DOHH2 (cell line): Measurements from ENCODE around the gene PSMD8.

Source experiments
- CTCF ChIP-seq: fragments of 200-600 bp; sonication (generic); IDR thresholded peaks from one replicate; pipeline ENCODE4 v1.5.1; 2014; ENCODE audit warnings: antibody characterized with exemption, mild to moderate bottlenecking, low read depth, low read length; ENCODE audit not compliant: poor library complexity, severe bottlenecking
- EZH2phosphoT487 ChIP-seq: fragments of 200-600 bp; sonication (generic); IDR thresholded peaks from 2 replicates; pipeline ENCODE4 v1.6.1; 2017; ENCODE audit warnings: borderline replicate concordance, mild to moderate bottlenecking, antibody characterized with exemption, low read length, moderate library complexity, mixed read lengths

GRCh38 chr19:38329651-38330050 is 44.7 kb upstream of the PSMD8 start:
- no peak for TF ChIP-seq CTCF
- no peak for TF ChIP-seq EZH2phosphoT487
